Keratinocyte (primary cell): ENCODE results near the gene CDCP1. TPM values are rescaled to one million over a fixed set of nuclear protein-coding genes. Genes with fewer than 3 reads are reported as not detected.

ENCODE experiments used
- DNase-seq: peaks from one replicate; pipeline ENCODE4 v3.0.0-alpha.2; 2011; ENCODE audit warnings: low read depth, missing footprints, low spot score
- FAIRE-seq: peaks from 2 replicates; lab custom pipeline; 2011; peaks lifted over from hg19 to GRCh38; lab: Jason Lieb, UNC
- H2AFZ ChIP-seq: 2 replicates; pipeline ENCODE4 v1.6.0; 2012; ENCODE audit warnings: low read length, control low read depth, inconsistent platforms; ENCODE audit not compliant: control insufficient read depth
- H3K27ac ChIP-seq: 2 replicates; pipeline ENCODE4 v1.5.1; 2011; ENCODE audit warnings: low read length; ENCODE audit not compliant: control insufficient read depth, insufficient read depth
- H3K27me3 ChIP-seq: 3 replicates; pipeline ENCODE4 v1.6.0; 2011; ENCODE audit warnings: low read length; ENCODE audit not compliant: control insufficient read depth, insufficient read depth; ENCODE audit errors: extremely low read depth
- H3K36me3 ChIP-seq, 2 experiments: 2 replicates in 1 of 2; 3 replicates in 1 of 2; pipeline ENCODE4 v1.5.1; 2011; ENCODE audit warnings: low read length in 2 of 2, mild to moderate bottlenecking in 1 of 2; ENCODE audit not compliant: control insufficient read depth in 2 of 2, insufficient read depth in 2 of 2; ENCODE audit errors: extremely low read depth in 1 of 2
- H3K4me1 ChIP-seq: 3 replicates; pipeline ENCODE4 v1.5.1; 2011; ENCODE audit warnings: low read length; ENCODE audit not compliant: control insufficient read depth, insufficient read depth; ENCODE audit errors: extremely low read depth
- H3K4me2 ChIP-seq: 3 replicates; pipeline ENCODE4 v1.6.0; 2011; ENCODE audit warnings: low read depth, low read length; ENCODE audit not compliant: control insufficient read depth, insufficient read depth; ENCODE audit errors: extremely low read depth
- H3K4me3 ChIP-seq, 3 experiments: fragments of 200-600 bp in 1 of 3; sonication (generic) in 1 of 3; 2 replicates in 2 of 3; 3 replicates in 1 of 3; pipeline ENCODE4 v1.5.1; 2011 to 2016; ENCODE audit warnings: low read length in 3 of 3, mild to moderate bottlenecking in 3 of 3, control low read depth in 2 of 3, inconsistent platforms in 1 of 3, low read depth in 1 of 3, mixed read lengths in 1 of 3, mixed run types in 1 of 3, moderate library complexity in 1 of 3; ENCODE audit not compliant: control insufficient read depth in 2 of 3, insufficient read depth in 2 of 3; ENCODE audit errors: extremely low read depth in 1 of 3
- H3K79me2 ChIP-seq: 2 replicates; pipeline ENCODE4 v1.6.0; 2012; ENCODE audit warnings: low read length; ENCODE audit not compliant: control insufficient read depth, insufficient read depth
- H3K9ac ChIP-seq: 3 replicates; pipeline ENCODE4 v1.6.0; 2011; ENCODE audit warnings: low read length; ENCODE audit not compliant: control insufficient read depth, insufficient read depth; ENCODE audit errors: extremely low read depth
- H3K9me1 ChIP-seq: 3 replicates; pipeline ENCODE4 v1.6.0; 2011; ENCODE audit warnings: low read length; ENCODE audit not compliant: control insufficient read depth, insufficient read depth; ENCODE audit errors: extremely low read depth
- H3K9me3 ChIP-seq: 2 replicates; pipeline ENCODE4 v1.5.1; 2012; ENCODE audit warnings: low read depth, low read length; ENCODE audit not compliant: control insufficient read depth
- H4K20me1 ChIP-seq: 3 replicates; pipeline ENCODE4 v1.6.0; 2011; ENCODE audit warnings: low read length; ENCODE audit not compliant: control insufficient read depth, insufficient read depth; ENCODE audit errors: extremely low read depth
- EZH2 ChIP-seq: IDR thresholded peaks from one replicate; pipeline ENCODE4 v1.6.1; 2012; ENCODE audit warnings: inconsistent platforms, mild to moderate bottlenecking, low read length, moderate library complexity
- dilution Hi-C: fragments of 300-500 bp; cut with MboI; formaldehyde crosslinking; loops from one replicate; pipeline ENCODE4 v1.7.0; 2020; ENCODE audit warnings: low sequenced_read_pairs; ENCODE audit not compliant: extremely low pct_ligation_motif_present
- polyA plus RNA-seq, 5 experiments: library from polyadenylated mRNA; depleted of rRNA in 3 of 5; stranded (reverse) in 3 of 5; stranded (forward) in 1 of 5; unstranded in 1 of 5; fragments of >200 nt; gene quantifications; 1 replicate in 1 of 5; 2 replicates in 3 of 5; 3 replicates in 1 of 5; pipeline versions ENCODE4 v1.2.1 to v1.2.3, GENCODE V29; 2011 to 2012; ENCODE audit warnings: missing spikeins in 2 of 5, low read depth in 1 of 5, low replicate concordance in 1 of 5
- TF ChIP-seq, protein P1 (sequence below), 3 experiments: IDR thresholded peaks in 1 of 3; conservative IDR thresholded peaks in 1 of 3; optimal IDR thresholded peaks in 1 of 3; 2 replicates in 2 of 3; 3 replicates in 1 of 3; pipeline versions ENCODE3 to v1.5.1; 2011; ENCODE audit warnings: low read length in 3 of 3, mild to moderate bottlenecking in 3 of 3, moderate library complexity in 2 of 3, control low read depth in 1 of 3, inconsistent platforms in 1 of 3; ENCODE audit not compliant: insufficient read depth in 2 of 3; ENCODE audit errors: extremely low read depth in 1 of 3

CDCP1 gene
- polyA plus RNA-seq, 1 donor (not counting 4 experiments of a cell fraction or from before 2014, with no cell fraction given): 85.8 TPM

DNA sequence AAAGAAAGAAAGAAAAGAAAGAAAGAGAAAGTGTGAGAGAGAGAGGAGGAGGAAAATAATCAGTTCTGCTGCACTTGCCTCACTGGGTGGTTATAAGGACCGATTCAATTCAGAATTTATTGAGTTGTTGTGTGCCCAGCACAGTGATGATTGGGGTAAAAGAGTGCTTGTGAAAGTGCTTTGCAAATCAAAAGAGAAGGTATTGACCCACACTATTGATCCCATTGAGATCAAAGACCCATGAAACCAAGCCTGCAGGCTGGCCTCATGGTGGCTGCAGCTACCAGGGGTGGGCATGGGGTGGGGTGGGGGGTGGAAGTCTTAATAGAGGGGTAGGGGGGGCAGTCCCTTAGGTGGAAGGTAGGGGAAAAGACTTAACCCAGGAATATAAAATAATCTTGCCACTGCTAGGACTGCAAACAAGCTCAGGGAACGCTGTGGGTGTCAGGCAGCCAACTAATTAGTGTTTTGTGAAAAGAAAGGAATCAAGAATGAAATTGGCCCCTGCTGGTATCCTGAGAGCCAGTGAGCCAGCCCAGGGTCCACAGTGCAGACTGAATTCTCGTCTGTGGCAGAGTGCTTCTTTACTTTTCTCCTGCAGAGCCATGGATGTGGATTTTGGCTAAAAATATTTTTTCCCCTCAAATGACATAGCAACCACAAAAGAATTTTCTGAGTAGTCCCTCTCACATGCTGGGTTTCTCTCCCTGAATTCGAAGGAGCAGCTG lies 85.8 kb downstream of the CDCP1 start:
- Histone ChIP-seq H3K9ac (no peak overlapping the region), H3K9me1 (peaks cover 2% of the 10 kb centered on the region), H3K27ac (no peak overlapping the region), H3K79me2 (no peaks in the 10 kb centered on the region), H3K9me3 (no peaks in the 10 kb centered on the region), H3K4me2 (no peak overlapping the region), H3K27me3 (no peaks in the 10 kb centered on the region), H2AFZ (no peak overlapping the region), H4K20me1 (no peaks in the 10 kb centered on the region), H3K4me3 (no peak overlapping the region), H3K36me3 (no peaks in the 10 kb centered on the region), H3K4me1 (peaks cover 28% of the 10 kb centered on the region)
- TF ChIP-seq, protein P1, sequence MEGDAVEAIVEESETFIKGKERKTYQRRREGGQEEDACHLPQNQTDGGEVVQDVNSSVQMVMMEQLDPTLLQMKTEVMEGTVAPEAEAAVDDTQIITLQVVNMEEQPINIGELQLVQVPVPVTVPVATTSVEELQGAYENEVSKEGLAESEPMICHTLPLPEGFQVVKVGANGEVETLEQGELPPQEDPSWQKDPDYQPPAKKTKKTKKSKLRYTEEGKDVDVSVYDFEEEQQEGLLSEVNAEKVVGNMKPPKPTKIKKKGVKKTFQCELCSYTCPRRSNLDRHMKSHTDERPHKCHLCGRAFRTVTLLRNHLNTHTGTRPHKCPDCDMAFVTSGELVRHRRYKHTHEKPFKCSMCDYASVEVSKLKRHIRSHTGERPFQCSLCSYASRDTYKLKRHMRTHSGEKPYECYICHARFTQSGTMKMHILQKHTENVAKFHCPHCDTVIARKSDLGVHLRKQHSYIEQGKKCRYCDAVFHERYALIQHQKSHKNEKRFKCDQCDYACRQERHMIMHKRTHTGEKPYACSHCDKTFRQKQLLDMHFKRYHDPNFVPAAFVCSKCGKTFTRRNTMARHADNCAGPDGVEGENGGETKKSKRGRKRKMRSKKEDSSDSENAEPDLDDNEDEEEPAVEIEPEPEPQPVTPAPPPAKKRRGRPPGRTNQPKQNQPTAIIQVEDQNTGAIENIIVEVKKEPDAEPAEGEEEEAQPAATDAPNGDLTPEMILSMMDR (optimal IDR thresholded peaks at IDR 0.05 in 1 of 3, IDR thresholded peaks at IDR 0.05 in 1 of 3, conservative IDR thresholded peaks at IDR 0.05 in 1 of 3; ENCODE audit: extremely low read depth in 1 of 3, insufficient read depth in 2 of 3, low read length in 3 of 3): no peak
- no peak for TF ChIP-seq EZH2
- DNase-seq: no peak
- dilution Hi-C loops: no loop called here
- no peak for FAIRE-seq

DNA sequence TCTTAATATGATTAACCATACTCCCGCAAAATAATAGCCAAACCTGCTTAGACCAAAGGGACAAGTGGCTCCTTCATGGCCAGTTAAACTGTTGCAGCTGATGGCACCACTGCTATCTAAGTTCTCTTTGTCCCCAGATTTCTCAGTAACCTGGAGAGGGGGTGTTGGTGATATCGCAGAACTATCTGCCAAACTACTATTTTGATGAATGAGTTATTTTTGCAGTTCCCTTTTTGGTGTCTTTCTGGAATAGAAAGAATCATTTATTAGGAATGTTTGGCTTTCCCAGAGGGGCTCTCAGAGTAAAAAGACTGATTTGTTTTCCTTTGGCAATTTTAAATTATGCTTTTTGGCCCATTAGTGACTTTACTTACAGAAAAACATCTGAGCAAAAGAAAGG lies 87.0 kb downstream of the CDCP1 start:
- no peaks in the 10 kb centered on the region for H3K79me2 ChIP-seq
- H3K4me2 ChIP-seq: no peak overlapping the region
- H3K9ac ChIP-seq: no peak overlapping the region
- no peaks in the 10 kb centered on the region for H3K9me3 ChIP-seq
- DNase-seq: no peak
- H2AFZ ChIP-seq: no peak overlapping the region
- no peak overlapping the region for H3K4me3 ChIP-seq
- dilution Hi-C loops: no loop called here
- peaks cover 2% of the 10 kb centered on the region for H3K9me1 ChIP-seq
- no peaks in the 10 kb centered on the region for H4K20me1 ChIP-seq
- no peak for FAIRE-seq
- H3K27ac ChIP-seq: no peak overlapping the region
- no peaks in the 10 kb centered on the region for H3K27me3 ChIP-seq
- no peaks in the 10 kb centered on the region for H3K36me3 ChIP-seq
- peaks cover 29% of the 10 kb centered on the region for H3K4me1 ChIP-seq
- TF ChIP-seq, protein P1 (optimal IDR thresholded peaks at IDR 0.05 in 1 of 3, IDR thresholded peaks at IDR 0.05 in 1 of 3, conservative IDR thresholded peaks at IDR 0.05 in 1 of 3; ENCODE audit: extremely low read depth in 1 of 3, insufficient read depth in 2 of 3, low read length in 3 of 3): no peak
- no peak for TF ChIP-seq EZH2
